HepG2 (cell line): ENCODE results near the gene SPOP. TPM values are rescaled to one million over a fixed set of nuclear protein-coding genes. Genes with fewer than 3 reads are reported as not detected.

Experiments
- CBFB ChIP-seq: sonication (generic); formaldehyde crosslinking; IDR thresholded peaks from 2 replicates; pipeline ENCODE4 v1.4.0; 2020; ENCODE audit warnings: missing genetic modification reagents
- CHCHD3 ChIP-seq: sonication (generic); formaldehyde crosslinking; IDR thresholded peaks from 2 replicates; pipeline ENCODE4 v1.8.0; 2022; ENCODE audit warnings: mild to moderate bottlenecking, missing genetic modification reagents, moderate library complexity
- HMG20A ChIP-seq: IDR thresholded peaks from 2 replicates; pipeline ENCODE4 v1.6.1; 2016; ENCODE audit warnings: borderline replicate concordance
- MIXL1 ChIP-seq: IDR thresholded peaks from 2 replicates; pipeline ENCODE4 v1.6.1; 2016
- PRPF4 ChIP-seq: fragments of 200-400 bp; formaldehyde crosslinking; IDR thresholded peaks from 2 replicates; pipeline ENCODE4 v1.6.1; 2016; ENCODE audit warnings: low read length, low read depth; ENCODE audit not compliant: poor library complexity, severe bottlenecking
- RBM22 ChIP-seq: fragments of 200-400 bp; formaldehyde crosslinking; optimal IDR thresholded peaks from 2 replicates; pipeline ENCODE3; 2017; ENCODE audit warnings: mild to moderate bottlenecking, low read length, moderate library complexity
- REL ChIP-seq: sonication (generic); formaldehyde crosslinking; conservative IDR thresholded peaks from 2 replicates; pipeline ENCODE4 v1.8.0; 2022; ENCODE audit warnings: mild to moderate bottlenecking, missing genetic modification reagents, moderate library complexity
- TCF7 ChIP-seq: sonication (generic); IDR thresholded peaks from 2 replicates; pipeline ENCODE4 v1.6.1; 2016; ENCODE audit warnings: antibody characterized with exemption, low read depth
- ZNF329 ChIP-seq: sonication (generic); formaldehyde crosslinking; IDR thresholded peaks from 2 replicates; pipeline ENCODE4 v1.9.0; 2021; ENCODE audit warnings: low read depth, mild to moderate bottlenecking, missing genetic modification reagents
- ZNF33A ChIP-seq: sonication (generic); formaldehyde crosslinking; IDR thresholded peaks from 2 replicates; pipeline ENCODE4 v1.5.1; 2020; ENCODE audit warnings: missing genetic modification reagents, mild to moderate bottlenecking, moderate library complexity, borderline replicate concordance
- ZNF432 ChIP-seq: sonication (generic); formaldehyde crosslinking; IDR thresholded peaks from 2 replicates; pipeline ENCODE4 v1.5.0; 2020; ENCODE audit warnings: missing genetic modification reagents, mild to moderate bottlenecking, borderline replicate concordance
- ZNF496 ChIP-seq: sonication (generic); formaldehyde crosslinking; IDR thresholded peaks from 2 replicates; pipeline ENCODE4 v1.8.1; 2023; ENCODE audit warnings: mild to moderate bottlenecking, moderate library complexity, missing genetic modification reagents; ENCODE audit not compliant: insufficient replicate concordance
- ZNF619 ChIP-seq: sonication (generic); formaldehyde crosslinking; IDR thresholded peaks from 2 replicates; pipeline ENCODE4 v1.4.0; 2020; ENCODE audit warnings: mild to moderate bottlenecking, missing genetic modification reagents
- ZSCAN30 ChIP-seq: sonication (generic); formaldehyde crosslinking; IDR thresholded peaks from 2 replicates; pipeline ENCODE4 v1.5.0; 2020; ENCODE audit warnings: mild to moderate bottlenecking, missing genetic modification reagents
- polyA plus RNA-seq, 8 experiments: library from polyadenylated mRNA; depleted of rRNA in 3 of 8; stranded (reverse) in 7 of 8; unstranded in 1 of 8; fragments of >200 nt; fragmentation: Illumina TruSeq in 4 of 8; extraction: Trizol in 4 of 8; gene quantifications; 2 replicates each; pipeline versions ENCODE4 v1.2.1 to v1.2.3, GENCODE V29; 2011 to 2016; ENCODE audit warnings: low read depth in 4 of 8, missing spikeins in 1 of 8, mixed read lengths in 1 of 8; ENCODE audit not compliant: insufficient read depth in 1 of 8
- total RNA-seq, 5 experiments: library from RNA; depleted of rRNA; stranded (reverse); fragments of >200 nt; fragmentation: Illumina TruSeq; extraction: Trizol; gene quantifications; 2 replicates each; pipeline ENCODE4 v1.2.3, GENCODE V29; 2016; ENCODE audit warnings: low read depth in 1 of 5
- TF ChIP-seq, protein P1 (sequence below): sonication (generic); formaldehyde crosslinking; IDR thresholded peaks from 2 replicates; pipeline ENCODE4 v1.8.1; 2023; ENCODE audit warnings: mild to moderate bottlenecking, inconsistent platforms, moderate library complexity, missing genetic modification reagents, borderline replicate concordance
- TF ChIP-seq, protein P2 (sequence below): sonication (generic); formaldehyde crosslinking; IDR thresholded peaks from 2 replicates; pipeline ENCODE4 v1.4.0; 2020; ENCODE audit warnings: mild to moderate bottlenecking, missing genetic modification reagents
- TF ChIP-seq, protein P3 (sequence below): sonication (generic); formaldehyde crosslinking; IDR thresholded peaks from 2 replicates; pipeline ENCODE4 v1.4.0; 2020; ENCODE audit warnings: mild to moderate bottlenecking, missing genetic modification reagents
- TF ChIP-seq, protein P4 (sequence below): IDR thresholded peaks from 2 replicates; pipeline ENCODE4 v1.6.1; 2016; ENCODE audit warnings: missing compliant biosample characterization, missing genetic modification reagents, borderline replicate concordance

SPOP gene
- total and polyA plus RNA-seq, 2 of the 13 experiments (the other 11 are each of a cell fraction or from before 2014, with no cell fraction given): 52.8 to 60.8 TPM

DNA sequence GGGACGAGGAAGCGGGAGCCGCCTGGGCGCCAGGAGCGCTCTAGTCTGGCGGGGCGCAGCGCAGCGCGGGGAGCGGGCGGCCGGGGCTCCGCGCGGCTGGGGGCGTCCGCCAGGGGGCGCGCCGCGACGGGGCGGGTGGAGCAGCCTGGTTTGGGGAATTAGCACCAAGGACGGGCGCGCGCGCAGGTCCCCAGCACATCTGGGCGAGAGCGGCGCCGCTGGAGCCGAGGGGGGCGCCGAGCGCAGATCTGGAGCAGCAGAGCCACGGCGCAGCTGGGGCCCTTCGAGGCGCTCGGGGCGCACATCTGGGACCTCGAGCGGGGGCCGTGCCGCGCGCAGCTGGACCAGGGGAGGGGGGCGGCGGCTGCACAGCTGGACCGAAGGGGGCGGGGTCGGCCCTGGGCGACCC is 102.2 kb downstream of the SPOP start, which contains the start of gene NXPH3 (continued):
- TF ChIP-seq, protein P1, sequence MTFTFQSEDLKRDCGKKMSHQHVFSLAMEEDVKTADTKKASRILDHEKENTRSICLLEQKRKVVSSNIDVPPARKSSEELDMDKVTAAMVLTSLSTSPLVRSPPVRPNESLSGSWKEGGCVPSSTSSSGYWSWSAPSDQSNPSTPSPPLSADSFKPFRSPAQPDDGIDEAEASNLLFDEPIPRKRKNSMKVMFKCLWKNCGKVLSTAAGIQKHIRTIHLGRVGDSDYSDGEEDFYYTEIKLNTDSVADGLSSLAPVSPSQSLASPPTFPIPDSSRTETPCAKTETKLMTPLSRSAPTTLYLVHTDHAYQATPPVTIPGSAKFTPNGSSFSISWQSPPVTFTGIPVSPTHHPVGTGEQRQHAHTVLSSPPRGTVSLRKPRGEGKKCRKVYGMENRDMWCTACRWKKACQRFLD: no peak
- TF ChIP-seq ZNF496 (CRISPR knock-in tag) (no peak), CHCHD3 (CRISPR knock-in tag) (peak; percentile 55; the same call in 1 of the 2 replicates), ZNF329 (CRISPR knock-in tag) (0 out of 2 replicates have a peak, but pooled peaks have one; percentile 42), RBM22 (no peak), PRPF4 (no peak), MIXL1 (CRISPR knock-in tag) (no peak), TCF7 (no peak), ZNF33A (CRISPR knock-in tag) (no peak), ZNF619 (CRISPR knock-in tag) (0 out of 2 replicates have a peak, but pooled peaks have one; percentile 43), REL (CRISPR knock-in tag) (0 out of 2 replicates have a peak, but pooled peaks have one; percentile 59), ZSCAN30 (no peak), HMG20A (CRISPR knock-in tag) (no peak), ZNF432 (no peak), CBFB (CRISPR knock-in tag) (no peak)
- TF ChIP-seq, protein P2, sequence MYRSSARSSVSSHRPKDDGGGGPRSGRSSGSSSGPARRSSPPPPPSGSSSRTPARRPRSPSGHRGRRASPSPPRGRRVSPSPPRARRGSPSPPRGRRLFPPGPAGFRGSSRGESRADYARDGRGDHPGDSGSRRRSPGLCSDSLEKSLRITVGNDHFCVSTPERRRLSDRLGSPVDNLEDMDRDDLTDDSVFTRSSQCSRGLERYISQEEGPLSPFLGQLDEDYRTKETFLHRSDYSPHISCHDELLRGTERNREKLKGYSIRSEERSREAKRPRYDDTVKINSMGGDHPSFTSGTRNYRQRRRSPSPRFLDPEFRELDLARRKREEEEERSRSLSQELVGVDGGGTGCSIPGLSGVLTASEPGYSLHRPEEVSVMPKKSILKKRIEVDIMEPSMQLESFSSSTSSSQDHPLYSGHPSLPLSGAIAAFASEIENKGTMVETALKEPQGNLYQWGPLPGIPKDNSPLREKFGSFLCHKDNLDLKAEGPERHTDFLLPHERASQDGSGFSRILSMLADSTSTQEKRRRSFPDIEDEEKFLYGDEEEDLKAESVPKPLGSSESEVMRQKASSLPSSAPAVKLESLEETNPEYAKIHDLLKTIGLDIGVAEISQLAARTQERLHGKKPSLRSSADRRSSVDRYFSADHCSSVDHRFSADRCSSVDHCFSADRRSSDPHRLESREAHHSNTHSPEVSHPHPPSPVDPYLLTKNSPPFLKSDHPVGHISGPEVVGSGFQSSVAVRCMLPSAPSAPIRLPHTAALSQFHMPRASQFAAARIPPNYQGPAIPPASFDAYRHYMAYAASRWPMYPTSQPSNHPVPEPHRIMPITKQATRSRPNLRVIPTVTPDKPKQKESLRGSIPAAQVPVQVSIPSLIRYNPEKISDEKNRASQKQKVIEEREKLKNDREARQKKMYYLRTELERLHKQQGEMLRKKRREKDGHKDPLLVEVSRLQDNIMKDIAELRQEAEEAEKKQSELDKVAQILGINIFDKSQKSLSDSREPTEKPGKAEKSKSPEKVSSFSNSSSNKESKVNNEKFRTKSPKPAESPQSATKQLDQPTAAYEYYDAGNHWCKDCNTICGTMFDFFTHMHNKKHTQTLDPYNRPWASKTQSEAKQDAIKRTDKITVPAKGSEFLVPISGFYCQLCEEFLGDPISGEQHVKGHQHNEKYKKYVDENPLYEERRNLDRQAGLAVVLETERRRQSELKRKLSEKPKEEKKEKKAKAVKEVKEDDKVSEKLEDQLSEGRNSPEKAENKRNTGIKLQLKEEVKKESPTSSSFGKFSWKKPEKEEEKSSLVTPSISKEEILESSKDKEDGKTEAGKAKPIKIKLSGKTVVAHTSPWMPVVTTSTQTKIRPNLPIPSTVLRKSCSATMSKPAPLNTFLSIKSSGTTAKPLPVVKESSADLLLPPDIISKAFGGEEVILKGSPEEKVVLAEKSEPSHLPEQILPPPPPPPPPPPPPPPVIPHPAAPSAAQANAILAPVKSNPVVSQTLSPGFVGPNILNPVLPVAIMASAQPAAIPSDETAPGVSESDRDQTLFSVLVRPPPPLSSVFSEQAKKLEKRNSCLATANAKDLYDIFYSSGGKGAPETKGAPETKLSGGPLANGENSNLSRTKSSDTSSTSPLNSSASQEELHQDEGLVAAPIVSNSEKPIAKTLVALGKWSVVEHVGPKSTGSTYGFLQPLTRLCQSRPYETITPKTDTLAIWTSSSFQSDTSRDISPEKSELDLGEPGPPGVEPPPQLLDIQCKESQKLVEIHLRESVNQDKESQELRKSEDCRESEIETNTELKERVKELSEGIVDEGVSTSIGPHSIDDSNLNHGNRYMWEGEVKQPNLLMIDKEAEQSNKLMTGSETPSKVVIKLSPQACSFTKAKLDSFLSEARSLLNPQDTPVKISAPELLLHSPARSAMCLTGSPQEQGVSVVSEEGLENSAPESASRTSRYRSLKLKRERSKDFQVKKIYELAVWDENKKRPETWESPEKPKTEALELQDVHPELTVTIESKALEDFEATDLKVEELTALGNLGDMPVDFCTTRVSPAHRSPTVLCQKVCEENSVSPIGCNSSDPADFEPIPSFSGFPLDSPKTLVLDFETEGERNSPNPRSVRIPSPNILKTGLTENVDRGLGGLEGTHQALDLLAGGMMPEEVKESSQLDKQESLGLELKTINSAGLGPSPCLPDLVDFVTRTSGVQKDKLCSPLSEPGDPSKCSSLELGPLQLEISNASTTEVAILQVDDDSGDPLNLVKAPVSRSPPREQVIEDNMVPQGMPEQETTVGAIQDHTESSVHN (CRISPR knock-in tag): no peak
- TF ChIP-seq, protein P3, sequence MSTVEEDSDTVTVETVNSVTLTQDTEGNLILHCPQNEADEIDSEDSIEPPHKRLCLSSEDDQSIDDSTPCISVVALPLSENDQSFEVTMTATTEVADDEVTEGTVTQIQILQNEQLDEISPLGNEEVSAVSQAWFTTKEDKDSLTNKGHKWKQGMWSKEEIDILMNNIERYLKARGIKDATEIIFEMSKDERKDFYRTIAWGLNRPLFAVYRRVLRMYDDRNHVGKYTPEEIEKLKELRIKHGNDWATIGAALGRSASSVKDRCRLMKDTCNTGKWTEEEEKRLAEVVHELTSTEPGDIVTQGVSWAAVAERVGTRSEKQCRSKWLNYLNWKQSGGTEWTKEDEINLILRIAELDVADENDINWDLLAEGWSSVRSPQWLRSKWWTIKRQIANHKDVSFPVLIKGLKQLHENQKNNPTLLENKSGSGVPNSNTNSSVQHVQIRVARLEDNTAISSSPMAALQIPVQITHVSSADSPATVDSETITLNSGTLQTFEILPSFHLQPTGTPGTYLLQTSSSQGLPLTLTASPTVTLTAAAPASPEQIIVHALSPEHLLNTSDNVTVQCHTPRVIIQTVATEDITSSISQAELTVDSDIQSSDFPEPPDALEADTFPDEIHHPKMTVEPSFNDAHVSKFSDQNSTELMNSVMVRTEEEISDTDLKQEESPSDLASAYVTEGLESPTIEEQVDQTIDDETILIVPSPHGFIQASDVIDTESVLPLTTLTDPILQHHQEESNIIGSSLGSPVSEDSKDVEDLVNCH (CRISPR knock-in tag): no peak
- TF ChIP-seq, protein P4, sequence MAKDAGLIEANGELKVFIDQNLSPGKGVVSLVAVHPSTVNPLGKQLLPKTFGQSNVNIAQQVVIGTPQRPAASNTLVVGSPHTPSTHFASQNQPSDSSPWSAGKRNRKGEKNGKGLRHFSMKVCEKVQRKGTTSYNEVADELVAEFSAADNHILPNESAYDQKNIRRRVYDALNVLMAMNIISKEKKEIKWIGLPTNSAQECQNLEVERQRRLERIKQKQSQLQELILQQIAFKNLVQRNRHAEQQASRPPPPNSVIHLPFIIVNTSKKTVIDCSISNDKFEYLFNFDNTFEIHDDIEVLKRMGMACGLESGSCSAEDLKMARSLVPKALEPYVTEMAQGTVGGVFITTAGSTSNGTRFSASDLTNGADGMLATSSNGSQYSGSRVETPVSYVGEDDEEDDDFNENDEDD: no peak
